ENCODE results near the gene DIS3L2.

DIS3L2 gene

GRCh38 chr2:231961349-231962166 is at the start of gene DIS3L2:
Gene DIS3L2 (plus strand): TSS chr2:231961713. CDS start chr2:232014928, 53,215 bp downstream.
- DNase-seq = peak; percentile 62

GRCh38 chr2:231914077-231914690 is 47.3 kb upstream of the DIS3L2 start:
- no peak for DNase-seq

- DNase-seq = no peak
Observed at GRCh38 chr2:231917280-231918066, 44.0 kb upstream of the DIS3L2 start.

- no peak for DNase-seq
Observed at GRCh38 chr2:231918501-231919330, 42.8 kb upstream of the DIS3L2 start.

- DNase-seq = no peak
Observed at GRCh38 chr2:231919341-231920035, 42.0 kb upstream of the DIS3L2 start.

GRCh38 chr2:231920366-231920765 is 41.1 kb upstream of the DIS3L2 start:
- DNase-seq = no peak

GRCh38 chr2:231920795-231921194 is 40.7 kb upstream of the DIS3L2 start:
- no peak for DNase-seq

GRCh38 chr2:231922311-231923009 is 39.1 kb upstream of the DIS3L2 start:
- DNase-seq = no peak

- no peak for DNase-seq
Observed at GRCh38 chr2:231923010-231923344, 38.5 kb upstream of the DIS3L2 start.

- no peak for DNase-seq
Observed at GRCh38 chr2:231923951-231924888, 37.3 kb upstream of the DIS3L2 start.

- DNase-seq = no peak
Observed at GRCh38 chr2:231924889-231925275, 36.6 kb upstream of the DIS3L2 start.

- DNase-seq = peak; percentile 49
Observed at GRCh38 chr2:231925303-231926179, 36.0 kb upstream of the DIS3L2 start.

- peak; percentile 34 for DNase-seq
Observed at GRCh38 chr2:231926180-231926741, 35.3 kb upstream of the DIS3L2 start, which contains the start of gene NPPC. Gene NPPC (minus strand): TSS chr2:231926396. CDS start chr2:231926249, 147 bp downstream.

- no peak for DNase-seq
Observed at GRCh38 chr2:231926761-231927565, 34.5 kb upstream of the DIS3L2 start.

- no peak for DNase-seq
Observed at GRCh38 chr2:231927566-231927890, 34.0 kb upstream of the DIS3L2 start.

GRCh38 chr2:231928481-231928880 is 33.0 kb upstream of the DIS3L2 start:
- DNase-seq = no peak

GRCh38 chr2:231928901-231929725 is 32.4 kb upstream of the DIS3L2 start:
- peak; percentile 1 for DNase-seq
